IPS-NIHi7 (cell line): ENCODE results near the gene RPS19.

Experiments
- DNase-seq: peaks from one replicate; pipeline ENCODE4 v3.0.0; 2012; ENCODE audit warnings: mixed read lengths; ENCODE audit errors: extremely low spot score

Gene RPS19

DNA sequence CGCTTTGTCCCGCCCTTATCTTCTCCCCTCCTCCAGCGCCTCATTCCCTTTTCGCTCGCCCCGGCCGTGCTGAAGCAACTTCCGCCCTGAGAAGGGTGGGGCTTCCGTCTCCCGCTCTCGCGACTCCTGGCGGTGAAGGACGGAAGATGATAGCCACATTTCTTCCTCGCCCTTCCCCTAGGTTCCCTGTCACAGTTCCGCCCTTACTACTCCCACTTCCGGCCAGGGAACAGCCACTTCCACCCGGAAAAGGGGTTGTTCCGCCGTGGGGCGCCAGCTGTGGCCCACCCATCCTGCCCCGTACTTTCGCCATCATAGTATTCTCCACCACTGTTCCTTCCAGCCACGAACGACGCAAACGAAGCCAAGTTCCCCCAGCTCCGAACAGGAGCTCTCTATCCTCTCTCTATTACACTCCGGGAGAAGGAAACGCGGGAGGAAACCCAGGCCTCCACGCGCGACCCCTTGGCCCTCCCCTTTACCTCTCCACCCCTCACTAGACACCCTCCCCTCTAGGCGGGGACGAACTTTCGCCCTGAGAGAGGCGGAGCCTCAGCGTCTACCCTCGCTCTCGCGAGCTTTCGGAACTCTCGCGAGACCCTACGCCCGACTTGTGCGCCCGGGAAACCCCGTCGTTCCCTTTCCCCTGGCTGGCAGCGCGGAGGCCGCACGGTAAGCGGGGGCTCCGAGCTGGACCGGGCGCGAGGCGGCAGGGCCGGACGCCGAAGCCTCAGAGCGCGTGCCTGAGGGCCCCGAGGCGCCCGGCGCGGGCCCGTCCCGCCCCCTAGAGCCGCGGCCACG is at the start of gene RPS19:
RPS19 (plus strand) TSS at position 638 of the 801 bp plus-strand sequence. CDS start 520 bp downstream, outside the sequence.
- DNase-seq = peak; percentile 95

DNA sequence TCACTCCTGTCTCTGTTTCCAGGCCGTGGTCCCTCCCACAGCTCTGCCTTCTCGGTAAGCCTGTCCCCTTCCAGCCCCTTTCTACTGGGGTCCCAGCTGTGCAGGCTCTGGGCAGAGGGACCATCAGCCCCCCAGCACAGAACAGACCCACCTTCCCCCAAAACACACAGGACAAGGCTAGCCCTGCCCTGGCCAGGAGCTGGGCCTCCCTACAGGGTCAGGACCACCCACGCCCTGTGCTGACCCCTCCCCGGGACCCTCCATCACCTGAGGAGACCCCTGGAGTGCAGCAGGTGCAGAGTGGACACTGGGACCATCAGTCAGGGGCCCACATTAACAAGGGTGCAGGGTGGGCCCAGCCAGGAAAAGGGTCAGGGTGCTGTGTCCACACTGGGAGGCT is 49.8 kb upstream of the RPS19 start:
- DNase-seq = no peak

DNA sequence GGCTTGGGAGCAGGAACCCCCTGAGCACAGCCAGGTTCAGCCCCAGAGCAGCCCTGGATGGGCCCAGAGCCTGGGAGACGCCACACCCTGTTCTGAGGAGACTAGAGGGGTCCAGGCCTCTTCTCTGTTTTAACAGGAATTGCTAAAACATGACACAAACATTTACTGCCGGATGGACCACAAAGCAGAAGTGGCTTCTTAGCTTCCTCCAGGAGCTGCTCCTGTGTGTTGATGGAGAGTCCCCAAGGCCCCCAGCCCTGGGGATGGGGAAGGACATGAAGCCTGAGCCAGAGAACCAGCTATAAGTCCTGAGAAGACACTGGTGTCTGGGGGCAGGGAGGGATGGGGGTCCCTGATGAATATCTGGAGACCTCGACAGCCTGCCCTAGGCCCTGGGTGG is 49.0 kb upstream of the RPS19 start:
- DNase-seq = no peak

DNA sequence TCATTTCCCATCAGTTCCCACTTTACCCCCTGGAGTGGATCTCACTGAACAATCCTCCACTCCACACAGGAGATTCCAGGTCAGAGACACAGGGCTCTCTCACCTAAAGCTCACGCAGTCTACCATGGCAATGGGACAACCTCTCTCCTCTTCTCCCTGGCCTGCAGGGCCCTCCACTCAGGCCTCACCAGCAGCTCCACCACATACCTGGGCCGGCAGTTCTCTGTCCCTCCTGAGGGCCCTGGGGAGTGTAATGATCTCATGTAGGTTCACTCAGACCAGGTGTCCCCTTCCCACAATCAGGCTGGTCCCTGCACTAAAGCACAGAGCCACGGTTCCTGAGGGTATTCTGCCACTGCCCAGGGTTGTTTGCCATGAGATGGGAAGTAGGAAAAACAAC is 48.1 kb upstream of the RPS19 start:
- no peak for DNase-seq

DNA sequence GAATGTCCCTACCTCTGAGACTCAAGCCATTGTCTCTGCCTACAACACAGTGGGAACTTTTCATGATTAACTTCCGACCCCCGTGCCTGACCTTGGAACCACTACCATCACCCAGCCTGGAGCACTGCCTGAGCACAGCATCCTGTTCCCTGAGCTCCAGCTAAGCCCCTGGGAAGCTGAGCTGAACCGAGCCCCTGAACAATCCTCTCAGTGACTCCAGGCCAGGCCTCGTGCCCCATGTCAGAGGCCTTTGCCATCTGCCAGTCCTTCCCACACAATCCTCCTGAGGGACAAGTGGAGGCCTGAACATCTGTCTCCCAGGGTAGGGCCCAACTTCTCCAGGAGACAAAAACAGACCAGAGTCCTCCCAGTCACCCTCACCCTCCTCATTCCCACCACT is 46.1 kb upstream of the RPS19 start:
- no peak for DNase-seq

DNA sequence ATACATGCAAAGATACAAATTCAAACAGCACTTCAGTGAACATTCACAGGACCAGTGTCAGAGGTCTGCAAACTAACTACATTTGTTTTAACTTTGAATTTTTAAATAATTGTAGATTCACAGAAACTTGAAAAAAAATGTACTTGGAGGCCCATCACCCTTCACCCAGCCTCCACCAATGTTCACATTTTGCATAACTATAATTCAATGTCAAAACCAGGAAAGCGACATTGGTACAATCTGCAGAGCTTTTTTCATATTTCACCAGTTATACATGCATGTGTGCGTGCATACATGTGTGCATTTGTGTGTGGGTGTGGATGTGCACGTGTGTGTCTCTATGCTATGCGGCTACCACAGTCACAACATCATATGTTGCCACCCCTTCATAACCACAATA is 44.8 kb upstream of the RPS19 start:
- DNase-seq = no peak

DNA sequence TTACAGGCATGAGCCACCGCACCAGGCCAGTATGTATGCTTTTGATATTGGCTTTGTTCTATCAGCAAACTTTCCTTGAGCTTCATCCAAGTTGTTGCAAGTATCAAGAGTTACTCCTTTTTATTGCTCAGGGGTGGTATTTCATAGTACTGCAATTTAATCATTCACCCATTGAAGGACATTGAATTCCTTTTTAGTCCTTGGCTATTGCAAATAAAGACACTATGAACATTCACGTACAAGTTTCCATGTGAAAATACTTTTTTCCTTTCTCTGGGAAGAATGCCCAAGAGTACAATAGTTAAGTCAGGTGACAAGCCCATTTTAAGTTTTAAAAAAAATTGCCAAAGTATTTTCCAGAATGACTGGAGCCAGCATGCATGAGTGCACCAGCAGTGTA is 43.3 kb upstream of the RPS19 start:
- no peak for DNase-seq

DNA sequence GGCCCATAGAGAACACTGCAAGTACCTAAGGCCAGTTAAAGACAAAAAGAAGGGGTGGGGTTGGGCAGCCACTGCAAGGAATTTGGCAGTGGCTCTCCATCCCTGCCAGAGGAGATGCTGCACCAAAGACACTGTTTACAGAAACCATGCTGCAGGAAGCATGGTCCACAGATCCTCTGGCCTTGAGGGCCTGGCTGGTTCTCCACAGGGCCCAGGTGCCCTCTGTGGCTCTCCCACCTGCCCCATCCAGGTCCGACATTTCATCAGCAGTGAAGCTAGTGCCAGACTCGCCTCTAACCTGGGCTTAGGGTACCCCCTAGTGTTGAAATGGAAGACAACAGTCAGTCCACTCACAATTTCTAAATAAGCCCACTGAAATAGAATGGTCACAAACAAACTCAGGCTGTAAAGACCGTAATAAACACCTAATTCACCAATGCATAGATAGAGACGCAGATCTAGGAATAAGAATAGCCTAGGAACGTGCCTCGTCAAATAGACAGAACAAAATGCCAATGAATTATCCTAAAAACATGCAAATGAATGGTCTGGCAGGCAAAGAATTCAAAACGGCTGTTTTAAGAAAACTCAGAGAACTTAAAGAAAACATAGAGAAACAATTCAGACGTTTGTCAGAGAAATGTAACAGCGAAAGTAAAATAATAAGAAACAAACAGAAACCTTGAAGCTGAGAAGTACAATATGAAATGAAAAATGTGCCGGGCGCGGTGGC is 38.9 kb upstream of the RPS19 start:
- DNase-seq = peak; percentile 88

DNA sequence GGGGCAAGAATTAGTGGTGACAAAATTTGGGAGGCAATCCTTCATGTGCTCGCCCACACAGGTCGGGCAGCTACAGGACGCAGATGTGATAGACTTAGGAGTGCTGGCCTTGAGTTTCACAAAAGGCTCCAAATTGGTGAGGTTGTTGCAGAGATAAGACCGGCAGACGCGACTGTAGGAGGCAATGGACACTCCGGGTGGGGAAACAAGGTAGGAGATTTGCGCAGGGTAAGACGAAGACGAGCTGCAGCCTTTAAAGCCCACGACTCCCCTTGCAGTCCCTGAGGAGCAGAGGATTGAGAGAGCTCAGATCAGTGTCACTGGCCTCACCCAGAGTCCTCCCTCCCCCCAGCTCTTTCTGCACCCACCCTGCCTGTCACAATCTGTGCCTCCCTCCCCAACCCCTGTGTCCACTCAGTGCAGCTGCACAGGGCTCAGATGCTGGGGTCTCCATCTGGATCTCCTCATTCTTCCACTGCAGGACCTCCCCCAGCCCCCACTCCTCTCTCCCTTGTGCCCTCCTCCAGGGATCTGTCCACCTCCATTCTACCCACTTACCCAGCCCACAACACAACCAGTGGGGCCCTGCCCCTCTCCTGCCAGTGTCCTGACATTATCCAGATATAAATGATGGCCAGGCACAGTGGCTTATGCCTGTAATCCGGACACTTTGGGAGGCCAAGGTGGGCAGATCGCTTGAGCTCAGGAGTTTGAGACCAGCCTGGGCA is 21.9 kb upstream of the RPS19 start:
- no peak for DNase-seq

DNA sequence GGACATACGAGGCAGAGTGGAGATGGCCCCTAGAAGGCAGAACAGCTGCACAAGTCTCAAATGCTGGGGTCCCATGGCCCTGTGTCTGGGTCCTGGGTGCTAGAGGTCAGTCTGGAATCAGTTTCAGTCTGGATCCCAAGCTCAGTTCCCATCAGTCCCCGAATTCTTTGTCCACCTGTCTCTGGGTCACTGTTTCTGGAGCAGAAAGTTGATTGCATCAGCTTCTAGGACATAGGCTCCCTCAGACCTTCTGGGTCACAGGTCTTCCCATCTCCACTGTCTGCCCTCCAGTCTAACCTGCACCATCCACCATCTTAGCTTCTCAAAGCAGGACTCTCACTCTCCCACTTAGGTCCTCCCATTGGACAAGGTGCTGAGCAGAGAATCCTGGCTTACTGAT is 20.8 kb upstream of the RPS19 start:
- no peak for DNase-seq

DNA sequence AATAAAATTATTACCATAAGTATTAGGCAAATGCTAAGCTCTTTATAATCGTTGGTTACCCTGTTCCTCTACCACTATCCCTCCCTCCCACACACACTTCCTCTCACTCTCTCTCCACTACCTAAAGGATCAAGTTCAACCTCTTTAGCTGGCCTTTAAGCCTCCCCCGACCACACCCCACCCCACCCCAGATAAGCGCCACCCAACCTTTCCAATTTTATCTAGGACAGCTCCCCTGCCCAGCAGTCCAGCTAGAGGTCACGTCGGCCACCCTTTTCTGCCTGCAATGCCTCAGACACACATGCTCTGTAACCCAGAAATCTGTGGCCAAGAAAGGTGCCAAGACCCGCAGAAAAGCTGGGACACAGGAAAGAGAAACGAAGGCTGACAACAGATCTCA is 16.7 kb upstream of the RPS19 start:
- no peak for DNase-seq

DNA sequence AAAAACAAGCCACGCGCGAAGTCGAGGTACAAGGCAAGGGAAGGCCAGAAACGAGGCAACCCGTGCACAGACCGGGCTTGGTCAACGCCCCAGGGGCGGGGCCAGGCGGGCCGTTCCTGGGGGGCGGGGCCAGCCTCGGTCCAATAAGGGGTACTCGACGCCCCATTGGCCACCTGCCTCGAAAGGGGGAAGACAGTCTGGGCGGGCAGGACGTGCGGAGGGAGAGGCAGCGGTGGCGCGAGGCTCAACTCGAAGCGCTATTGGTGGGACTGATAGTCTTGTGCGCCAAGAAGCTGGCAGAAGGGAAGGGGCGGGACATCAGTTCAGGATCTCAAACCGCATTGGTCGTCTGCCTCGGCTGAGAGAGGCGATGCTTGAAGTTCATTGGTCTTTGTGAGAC is 15.5 kb upstream of the RPS19 start, which contains the start of gene LYPD4:
LYPD4 (minus strand) TSS at position 83 of the 400 bp plus-strand sequence. CDS start 5,398 bp downstream, outside the sequence.
- peak; percentile 34 for DNase-seq

DNA sequence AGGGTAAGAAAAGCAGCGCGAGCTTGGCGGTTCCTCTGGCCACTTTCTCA is 15.2 kb upstream of the RPS19 start, which contains the start of gene DMRTC2:
DMRTC2 (plus strand) TSS at position 42 of the 50 bp plus-strand sequence. CDS start 2,387 bp downstream, outside the sequence.
- DNase-seq = no peak

DNA sequence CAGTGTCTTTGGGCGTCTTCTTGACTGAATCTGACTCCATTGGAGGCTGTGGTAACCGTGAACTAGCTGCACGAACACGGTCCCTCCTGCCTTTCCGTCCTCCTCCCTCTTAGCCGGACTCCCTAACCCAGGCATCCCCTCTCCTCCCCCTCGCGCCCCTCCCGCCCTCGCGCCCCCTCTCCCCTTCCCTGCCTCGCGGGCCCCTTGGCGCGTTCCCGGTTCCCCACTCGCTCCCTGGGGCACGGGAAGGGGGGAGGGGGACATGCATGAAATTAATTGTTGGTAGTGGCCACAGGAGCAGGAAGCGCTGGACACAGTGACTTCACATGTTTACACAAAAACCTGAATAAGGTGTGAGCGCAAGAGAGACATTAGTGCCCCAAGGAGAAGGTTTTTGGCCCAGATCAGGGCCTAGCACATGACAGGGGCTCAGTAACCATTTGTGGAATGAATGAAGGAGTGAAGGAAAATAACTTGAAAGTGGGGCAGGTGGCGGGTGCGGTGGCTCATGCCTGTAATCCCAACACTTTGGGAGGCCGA is 14.9 kb upstream of the RPS19 start:
- DNase-seq = no peak

DNA sequence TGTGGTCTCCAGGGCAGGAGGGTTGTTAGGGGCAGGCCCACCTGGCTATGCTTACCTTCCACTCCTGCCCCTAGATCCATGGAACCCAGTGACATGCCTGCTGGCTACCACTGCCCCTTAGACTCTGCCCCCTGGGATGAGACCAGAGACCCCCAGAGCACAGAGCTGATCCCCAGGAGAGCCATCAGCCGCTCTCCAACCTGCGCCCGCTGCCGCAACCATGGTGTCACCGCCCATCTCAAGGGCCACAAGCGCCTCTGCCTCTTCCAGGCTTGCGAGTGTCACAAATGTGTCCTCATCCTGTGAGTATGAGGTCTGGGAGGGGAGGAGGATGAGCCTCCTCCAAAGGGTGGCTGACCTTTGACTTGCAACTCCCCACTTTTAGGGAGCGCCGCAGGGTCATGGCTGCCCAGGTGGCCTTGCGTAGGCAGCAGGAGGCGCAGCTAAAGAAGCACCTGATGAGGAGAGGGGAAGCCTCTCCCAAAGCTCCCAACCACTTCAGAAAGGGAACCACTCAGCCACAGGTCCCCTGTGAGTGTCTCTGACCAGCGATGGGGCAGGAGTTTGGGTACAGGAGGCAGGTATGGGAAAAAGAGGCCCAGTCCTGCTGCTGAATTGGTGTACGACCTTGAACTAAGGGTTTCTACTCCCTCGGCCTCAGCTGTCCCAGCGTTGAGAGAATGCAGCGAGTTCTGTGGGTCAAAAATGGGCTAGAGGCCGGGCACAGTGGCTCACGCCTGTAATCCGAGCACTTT is 12.5 kb upstream of the RPS19 start:
- DNase-seq = no peak

DNA sequence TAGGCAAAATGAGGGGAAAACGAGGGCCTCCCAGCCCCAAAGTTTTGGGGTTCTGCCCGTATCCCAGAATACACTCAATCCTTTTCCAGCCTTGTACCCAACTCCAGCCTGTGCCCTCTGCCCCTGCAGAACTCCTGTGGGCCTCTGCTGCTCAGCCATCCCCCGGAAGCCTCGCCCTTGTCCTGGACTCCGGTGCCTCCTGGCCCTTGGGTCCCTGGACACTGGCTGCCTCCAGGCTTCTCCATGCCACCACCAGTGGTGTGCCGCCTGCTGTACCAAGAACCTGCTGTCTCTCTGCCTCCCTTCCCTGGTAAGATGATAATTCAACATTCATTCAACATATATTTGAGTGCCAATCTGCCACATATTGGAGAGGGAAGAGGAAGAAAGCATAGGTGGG is 11.4 kb upstream of the RPS19 start:
- no peak for DNase-seq

DNA sequence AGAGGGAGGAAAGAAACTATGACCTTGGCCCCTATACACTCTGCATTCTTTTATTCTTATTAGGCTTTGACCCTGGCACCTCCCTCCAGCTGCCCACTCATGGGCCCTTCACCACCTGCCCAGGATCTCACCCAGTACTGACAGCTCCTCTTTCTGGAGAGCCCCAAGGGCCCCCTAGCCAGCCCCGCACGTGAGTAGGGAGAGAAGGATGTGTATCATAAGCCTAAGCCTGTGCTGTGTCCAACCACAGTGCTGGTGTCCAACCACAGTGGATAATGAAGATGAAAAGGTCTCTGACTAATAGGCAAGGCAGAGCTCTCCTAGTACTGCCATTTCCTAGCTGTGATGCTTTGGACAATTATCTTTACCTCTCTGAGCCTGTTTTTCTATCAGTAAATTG is 11.0 kb upstream of the RPS19 start:
- DNase-seq = no peak

DNA sequence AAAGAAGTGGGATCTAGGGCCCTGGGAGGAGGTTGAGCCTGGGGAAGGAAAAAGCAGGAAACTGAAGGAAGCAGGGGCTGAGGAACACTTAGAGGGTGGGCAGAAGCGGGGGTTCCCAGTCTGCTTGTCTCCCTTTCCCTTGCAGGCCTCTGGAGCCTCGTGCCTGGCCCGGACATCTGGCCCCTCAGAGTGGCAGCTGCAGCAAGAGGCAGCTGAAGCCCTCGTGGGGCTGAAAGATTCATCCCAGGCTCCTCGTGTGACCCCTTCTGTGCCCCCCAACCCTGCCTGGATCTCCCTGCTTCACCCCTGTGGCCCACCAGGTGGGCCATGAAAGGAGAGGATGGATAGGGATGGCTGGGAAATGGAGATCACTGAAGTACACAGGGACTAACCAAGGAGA is 9.7 kb upstream of the RPS19 start:
- DNase-seq = no peak

DNA sequence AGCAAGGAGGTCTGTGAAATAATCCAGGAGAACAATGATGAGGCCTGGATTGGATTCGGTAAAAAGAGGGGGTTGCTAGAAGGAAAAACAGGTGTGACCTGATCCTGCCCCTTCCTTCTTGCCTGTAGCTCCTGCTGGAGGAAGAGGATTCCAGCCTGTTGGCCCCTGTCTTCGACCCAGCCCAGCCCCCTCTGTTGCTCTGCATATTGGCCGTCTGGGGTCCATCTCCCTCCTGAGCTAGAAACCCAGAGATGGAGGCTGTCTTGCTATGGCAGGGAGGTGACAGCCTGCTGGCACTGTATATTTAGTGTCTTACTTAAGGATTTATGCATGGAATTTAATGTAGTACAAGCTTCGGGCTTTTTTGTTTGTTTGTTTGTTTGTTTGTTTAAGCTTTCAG is 8.6 kb upstream of the RPS19 start:
- DNase-seq = no peak

DNA sequence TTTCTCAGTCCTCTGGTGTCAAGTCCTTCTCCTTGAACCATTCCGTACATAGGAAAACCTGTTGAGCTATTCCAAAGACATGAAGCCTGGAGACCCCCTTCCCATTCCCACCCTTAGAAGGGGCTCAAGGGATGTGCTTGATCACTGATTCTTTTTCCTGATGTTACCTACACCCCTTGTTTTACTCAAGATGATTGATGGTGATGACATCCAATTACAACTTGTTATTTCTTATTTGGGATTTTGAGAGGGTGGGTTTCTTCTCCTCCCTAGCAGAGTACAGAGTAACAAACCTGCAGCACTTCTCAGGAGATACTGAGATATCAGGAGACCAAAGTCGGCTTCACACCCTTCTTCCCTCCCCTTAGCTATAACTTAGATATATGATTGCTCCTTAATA is 6.7 kb upstream of the RPS19 start:
- DNase-seq = no peak

DNA sequence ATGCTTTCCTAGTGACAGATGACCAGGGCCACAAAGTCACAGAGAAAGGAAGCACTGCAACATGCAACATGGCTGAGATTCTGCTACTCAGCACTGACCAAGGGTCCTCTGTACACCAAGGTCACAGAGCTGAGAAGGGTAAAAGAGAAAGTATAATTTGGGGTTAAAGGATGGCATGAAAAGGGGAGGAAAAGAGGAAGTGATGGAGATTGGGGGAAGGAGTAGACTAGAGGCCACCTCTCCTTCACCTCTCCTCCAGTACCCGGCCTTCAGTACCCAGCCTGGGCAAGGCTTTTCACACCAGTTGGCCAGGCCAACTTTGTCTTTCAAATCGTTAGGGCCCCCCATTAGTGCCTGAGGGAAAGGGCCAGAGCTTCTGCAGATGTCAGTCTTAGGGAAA is 6.3 kb upstream of the RPS19 start:
- no peak for DNase-seq

DNA sequence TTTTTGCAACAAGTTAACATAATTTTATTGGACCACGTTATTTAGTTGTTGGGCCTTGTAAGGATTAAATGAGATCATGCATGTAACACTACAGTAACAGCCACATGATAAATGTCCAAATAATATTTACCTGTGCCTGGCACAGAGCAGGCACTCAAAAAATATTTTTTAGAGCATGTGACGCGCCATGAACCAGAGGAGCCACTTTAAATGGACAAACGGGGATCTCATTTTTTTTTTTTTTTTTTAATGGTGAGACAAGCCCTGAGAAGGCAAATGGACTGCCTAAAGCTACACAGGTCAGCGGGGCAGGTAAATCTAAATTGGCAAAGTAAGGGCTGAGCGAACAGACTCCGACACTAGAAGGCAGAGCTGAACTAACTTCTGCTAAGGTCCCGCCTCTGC is 840 bp upstream of the RPS19 start:
- no peak for DNase-seq
